Measurements from ENCODE around the gene KCNH2. TPM values are rescaled to one million over a fixed set of nuclear protein-coding genes. Genes with fewer than 3 reads are reported as not detected.

Gene KCNH2
- total and polyA plus RNA-seq, 2 of the 8 experiments (the other 6 are each of a cell fraction or from before 2014, with no cell fraction given): 8.0 to 15.0 TPM

GRCh38 chr7:150942591-150943452, 35.3 kb downstream of the KCNH2 start:
- Histone ChIP-seq H4K91ac (replicated peaks; ENCODE audit: insufficient read length, low read length) (no peak overlapping the region), H3K4ac (replicated peaks; ENCODE audit: insufficient read length, low read depth, low read length) (no peak overlapping the region)
- WGBS, 2 experiments (ENCODE audit: extremely low coverage in 1 of 2, insufficient coverage in 1 of 2, insufficient read length in 1 of 2, insufficient replicate concordance in 2 of 2, low coverage in 1 of 2, low lambda C conversion rate in 2 of 2, missing lambda C conversion rate in 1 of 2): 86% methylated on average over 13 of the region's 13 CpGs; no CpG with 5 or more reads in 1 of the 2 experiments

More at GRCh38 chr7:150942591-150943452, 35.3 kb downstream of the KCNH2 start:
- Histone ChIP-seq H3K23ac (ENCODE audit: insufficient read length) (no peak overlapping the region), H3K23me2 (ENCODE audit: low read depth, low read length) (peaks cover under 1% of the 10 kb centered on the region; the same call in 1 of the 2 replicates), H3K9ac (replicated peaks in 1 of 4; ENCODE audit: extremely low read depth in 1 of 4, low read depth in 3 of 4, low read length in 3 of 4) (no peak overlapping the region), H3K4me3 (ENCODE audit: extremely low read depth in 1 of 4, insufficient read depth in 2 of 4, low read depth in 3 of 4, low read length in 4 of 4) (no peak overlapping the region), H3K27me3 (replicated peaks in 1 of 4; ENCODE audit: control insufficient read depth in 3 of 4, extremely low read depth in 1 of 4, insufficient read depth in 3 of 4, low read length in 3 of 4) (peaks cover 0 to 15% (median 8%) of the 10 kb centered on the region in 4 experiments; a peak in 5 of 7 replicates), H2BK120ac (replicated peaks; ENCODE audit: low read depth, low read length) (no peak overlapping the region), H3K9me3 (ENCODE audit: insufficient read depth in 2 of 2, low read depth in 1 of 2, low read length in 1 of 2) (no peaks in the 10 kb centered on the region), H2BK20ac (ENCODE audit: low read length) (no peak overlapping the region), H2BK5ac (ENCODE audit: low read depth, low read length) (no peak overlapping the region; the same call in 1 of the 2 replicates), H2AFZ (ENCODE audit: low read length) (no peak overlapping the region), H3K56ac (replicated peaks; ENCODE audit: insufficient read length, low read depth, low read length) (no peak overlapping the region), H4K8ac (ENCODE audit: extremely low read depth, insufficient read depth, low read length) (peak overlapping the region; percentile 62; the same call in 1 of the 2 replicates), H3K18ac (ENCODE audit: extremely low read depth, low read length) (no peak overlapping the region), H3K4me2 (ENCODE audit: insufficient read depth in 1 of 2, low read depth in 2 of 2, low read length in 2 of 2) (no peak overlapping the region), H4K5ac (ENCODE audit: insufficient read length, low read depth, low read length) (no peak overlapping the region), H3K27ac (ENCODE audit: low read depth, low read length) (no peak overlapping the region), H4K20me1 (replicated peaks in 1 of 2; ENCODE audit: control insufficient read depth in 1 of 2, insufficient read depth in 2 of 2, low read length in 2 of 2) (peaks cover 0 to 3% of the 10 kb centered on the region in 2 experiments), H2BK15ac (ENCODE audit: low read length) (no peak overlapping the region), H3K4me1 (replicated peaks in 1 of 4; ENCODE audit: control insufficient read depth in 3 of 4, insufficient read depth in 4 of 4, low read length in 3 of 4) (peaks cover 0 to 27% (median 15%) of the 10 kb centered on the region in 4 experiments; a peak in 6 of 7 replicates), H3K14ac (ENCODE audit: insufficient read length) (no peak overlapping the region), H3K36me3 (ENCODE audit: control insufficient read depth in 2 of 4, insufficient read depth in 4 of 4, low read length in 3 of 4) (no peaks in the 10 kb centered on the region), H3K79me2 (ENCODE audit: control insufficient read depth in 1 of 2, insufficient read depth in 2 of 2, low read length in 2 of 2) (no peaks in the 10 kb centered on the region), H3K79me1 (ENCODE audit: low read depth, low read length) (no peaks in the 10 kb centered on the region), H2BK12ac (ENCODE audit: low read depth, low read length) (no peak overlapping the region; the same call in 1 of the 2 replicates), H2AK5ac (ENCODE audit: low read depth, low read length) (no peak overlapping the region)
- DNase-seq (ENCODE audit: low read depth in 1 of 2, low spot score in 2 of 2) (no peak), FAIRE-seq (no peak)
- TF ChIP-seq TEAD4 (IDR thresholded peaks at IDR 0.05; ENCODE audit: low read depth, low read length) (no peak), SUZ12 (IDR thresholded peaks at IDR 0.05; ENCODE audit: low read length) (no peak)
- ChIA-PET POLR2A (ENCODE audit: partially characterized antibody) (no interaction called here), CTCF (ENCODE audit: partially characterized antibody) (interaction anchor here (0.6 to 6.1 kb wide), 9 partner anchors 20 to 752 kb away, joined by 3 to 35 read pairs (median 4); no protein-coding TSS in a partner anchor)

Measured in H1 (cell line).